IMR-90 (cell line): ENCODE data around the gene CREB3L1. TPM values are rescaled to one million over a fixed set of nuclear protein-coding genes. Genes with fewer than 3 reads are reported as not detected.

ENCODE experiments used
- ATAC-seq: fragments of 200-7000 bp; cut with Tn5 transposase; 2 replicates; pipeline ENCODE4 v1.9.1; 2020; ENCODE audit warnings: low read depth, mild to moderate bottlenecking, moderate library complexity
- BruUV-seq: library from RNA; stranded (reverse); fragments of 400-500 nt; replicated peaks from 2 replicates; lab custom pipeline; 2021; lab: Mats Ljungman, UMichigan
- CTCF ChIA-PET: fragments of 300-600 bp; formaldehyde crosslinking; extraction: SDS; loops from one replicate; lab custom pipeline; 2021; ENCODE audit warnings: antibody characterized with exemption; lab: Yijun Ruan, JAX
- POLR2A ChIA-PET: fragments of 300-600 bp; sonication (Branson Sonifier 250); formaldehyde crosslinking; loops from one replicate; lab custom pipeline; 2022; ENCODE audit warnings: antibody characterized with exemption; ENCODE audit not compliant: unreplicated experiment; lab: Charles Lee
- DNase-seq: peaks from one replicate; pipeline ENCODE4 v3.0.0; 2013
- H2AFZ ChIP-seq: replicated peaks from 2 replicates; pipeline ENCODE3; 2013; ENCODE audit warnings: low read length, mild to moderate bottlenecking; ENCODE audit not compliant: poor library complexity
- H2AK5ac ChIP-seq: 2 replicates; pipeline ENCODE4 v1.6.1; 2013; ENCODE audit warnings: low read depth, low read length, inconsistent platforms
- H2AK9ac ChIP-seq: replicated peaks from 2 replicates; pipeline ENCODE3; 2013; ENCODE audit warnings: mild to moderate bottlenecking, low read depth, low read length, moderate library complexity; ENCODE audit not compliant: poor library complexity
- H2BK120ac ChIP-seq: 2 replicates; pipeline ENCODE4 v1.6.1; 2013; ENCODE audit warnings: low read depth, low read length, inconsistent platforms
- H2BK15ac ChIP-seq: 3 replicates; pipeline ENCODE4 v1.6.1; 2013; ENCODE audit warnings: low read depth, low read length, inconsistent platforms
- H2BK20ac ChIP-seq: 2 replicates; pipeline ENCODE4 v1.6.1; 2013; ENCODE audit warnings: low read depth, mild to moderate bottlenecking, inconsistent platforms, low read length, moderate library complexity
- H2BK5ac ChIP-seq: 2 replicates; pipeline ENCODE4 v1.6.1; 2013; ENCODE audit warnings: mild to moderate bottlenecking, low read depth, low read length, inconsistent platforms; ENCODE audit not compliant: poor library complexity, severe bottlenecking
- H3K14ac ChIP-seq: replicated peaks from 2 replicates; pipeline ENCODE4 v1.6.1; 2013; ENCODE audit warnings: low read depth, low read length, inconsistent platforms
- H3K18ac ChIP-seq: 2 replicates; pipeline ENCODE4 v1.6.1; 2013; ENCODE audit warnings: low read depth, low read length, control low read depth
- H3K23ac ChIP-seq: 2 replicates; pipeline ENCODE4 v1.6.1; 2013; ENCODE audit warnings: low read depth, low read length, inconsistent platforms
- H3K27ac ChIP-seq: 2 replicates; pipeline ENCODE4 v1.5.1; 2013; ENCODE audit warnings: mild to moderate bottlenecking, control low read depth, low read length; ENCODE audit not compliant: insufficient read depth
- H3K27me3 ChIP-seq: 2 replicates; pipeline ENCODE4 v1.6.1; 2013; ENCODE audit warnings: low read length; ENCODE audit not compliant: control insufficient read depth, insufficient read depth
- H3K36me3 ChIP-seq: 2 replicates; pipeline ENCODE4 v1.6.1; 2013; ENCODE audit warnings: low read length, mixed read lengths; ENCODE audit not compliant: control insufficient read depth, insufficient read depth
- H3K4ac ChIP-seq: 2 replicates; pipeline ENCODE4 v1.6.1; 2013; ENCODE audit warnings: low read depth, low read length, inconsistent platforms
- H3K4me1 ChIP-seq: 2 replicates; pipeline ENCODE4 v1.6.1; 2013; ENCODE audit warnings: low read length, mixed read lengths; ENCODE audit not compliant: control insufficient read depth, insufficient read depth
- H3K4me2 ChIP-seq: 2 replicates; pipeline ENCODE4 v1.6.1; 2013; ENCODE audit warnings: low read depth, mild to moderate bottlenecking, control low read depth, low read length, moderate library complexity
- H3K4me3 ChIP-seq: 2 replicates; pipeline ENCODE4 v1.5.1; 2013; ENCODE audit warnings: low read depth, mild to moderate bottlenecking, control low read depth, low read length, moderate library complexity; ENCODE audit not compliant: insufficient read depth
- H3K56ac ChIP-seq: 2 replicates; pipeline ENCODE4 v1.6.1; 2013; ENCODE audit warnings: low read length, inconsistent platforms; ENCODE audit not compliant: insufficient read depth; ENCODE audit errors: extremely low read depth
- H3K79me1 ChIP-seq, 2 experiments: 2 replicates each; pipeline ENCODE4 v1.6.1; 2013; ENCODE audit warnings: low read length in 2 of 2, inconsistent platforms in 1 of 2, low read depth in 1 of 2
- H3K9ac ChIP-seq: 2 replicates; pipeline ENCODE4 v1.6.1; 2013; ENCODE audit warnings: low read depth, low read length, control low read depth
- H3K9me1 ChIP-seq: 2 replicates; pipeline ENCODE4 v1.6.1; 2013; ENCODE audit warnings: low read length, inconsistent platforms; ENCODE audit not compliant: insufficient read depth
- H3K9me3 ChIP-seq: 2 replicates; pipeline ENCODE4 v1.6.1; 2013; ENCODE audit warnings: low read length; ENCODE audit not compliant: control insufficient read depth, insufficient read depth
- H4K20me1 ChIP-seq: 2 replicates; pipeline ENCODE4 v1.6.1; 2013; ENCODE audit warnings: low read length, inconsistent platforms; ENCODE audit not compliant: insufficient read depth
- H4K5ac ChIP-seq: 2 replicates; pipeline ENCODE4 v1.6.1; 2013; ENCODE audit warnings: mild to moderate bottlenecking, low read depth, low read length, control low read depth
- H4K8ac ChIP-seq, 2 experiments: 2 replicates each; pipeline ENCODE4 v1.6.1; 2013; ENCODE audit warnings: low read depth in 2 of 2, low read length in 2 of 2, control low read depth in 1 of 2, inconsistent platforms in 1 of 2
- H4K91ac ChIP-seq: 2 replicates; pipeline ENCODE4 v1.6.1; 2013; ENCODE audit warnings: low read depth, low read length, inconsistent platforms; ENCODE audit not compliant: insufficient read depth
- BHLHE40 ChIP-seq: fragments of 150-350 bp; IDR thresholded peaks from 2 replicates; pipeline ENCODE4 v1.6.1; 2016; ENCODE audit warnings: mild to moderate bottlenecking, low read depth, low read length
- MAFK ChIP-seq: IDR thresholded peaks from 2 replicates; pipeline ENCODE4 v1.6.1; 2012; ENCODE audit warnings: low read depth, low read length, improper control_type of control experiment
- MAZ ChIP-seq: IDR thresholded peaks from 2 replicates; pipeline ENCODE4 v1.6.1; 2012; ENCODE audit warnings: low read depth, mild to moderate bottlenecking, low read length, improper control_type of control experiment, moderate library complexity, borderline replicate concordance
- NFE2L2 ChIP-seq: fragments of 150-350 bp; IDR thresholded peaks from 2 replicates; pipeline ENCODE4 v1.6.1; 2016; ENCODE audit warnings: low read depth, mild to moderate bottlenecking, low read length
- POLR2A ChIP-seq: IDR thresholded peaks from 2 replicates; pipeline ENCODE4 v1.6.1; 2012; ENCODE audit warnings: mild to moderate bottlenecking, low read depth, low read length
- RAD21 ChIP-seq: IDR thresholded peaks from 2 replicates; pipeline ENCODE4 v1.6.1; 2012; ENCODE audit warnings: low read length, improper control_type of control experiment
- RFX5 ChIP-seq: IDR thresholded peaks from 2 replicates; pipeline ENCODE4 v1.8.0; 2012; ENCODE audit warnings: low read depth, mild to moderate bottlenecking, low read length, moderate library complexity
- SMC3 ChIP-seq: fragments of 150-350 bp; IDR thresholded peaks from 2 replicates; pipeline ENCODE4 v1.6.1; 2016; ENCODE audit warnings: low read depth, mild to moderate bottlenecking, antibody characterized with exemption, low read length, moderate library complexity
- WGBS, 2 experiments: methylation state at CpG; one replicate each; pipeline versions ENCODE4 v1.1.5 to v1.1.7; 2013; ENCODE audit warnings: missing lambda C conversion rate in 2 of 2; ENCODE audit not compliant: insufficient read length in 1 of 2; ENCODE audit errors: extremely low coverage in 2 of 2; 5-methylcytosine and 5-hydroxymethylcytosine counted together
- dilution Hi-C: fragments of 300-500 bp; cut with HindIII; formaldehyde crosslinking; loops from one replicate; pipeline ENCODE4 v1.14.3; 2018; ENCODE audit warnings: low sequenced_read_pairs; ENCODE audit not compliant: unreplicated experiment
- in situ Hi-C: fragments of 300-500 bp; cut with MboI; formaldehyde crosslinking; loops from 3 replicates; pipeline ENCODE4 v1.14.3; 2019; ENCODE audit warnings: low sequenced_read_pairs, inconsistent platforms, mixed read lengths
- intact Hi-C: fragments of 100-400 bp; cut with micrococcal nuclease; formaldehyde crosslinking; loops from 2 replicates; pipeline ENCODE4 v1.10.0; 2022
- polyA plus RNA-seq, 3 experiments: library from polyadenylated mRNA; depleted of rRNA; stranded (reverse); fragments of >200 nt; gene quantifications; 2 replicates each; pipeline ENCODE4 v1.2.3, GENCODE V29; 2012; ENCODE audit warnings: low replicate concordance in 1 of 3
- total RNA-seq: library from RNA; depleted of rRNA; stranded (reverse); fragments of >200 nt; gene quantifications from 2 replicates; pipeline ENCODE4 v1.2.3, GENCODE V29; 2012
- TF ChIP-seq, protein P1 (sequence below): fragments of 150-350 bp; IDR thresholded peaks from 2 replicates; pipeline ENCODE4 v1.6.1; 2016; ENCODE audit warnings: low read depth, mild to moderate bottlenecking, low read length, moderate library complexity, borderline replicate concordance
- TF ChIP-seq, protein P2 (sequence below): conservative IDR thresholded peaks from 2 replicates; pipeline ENCODE4 v1.5.1; 2012; ENCODE audit warnings: mild to moderate bottlenecking, low read depth, low read length, improper control_type of control experiment
- TF ChIP-seq, protein P3 (sequence below): fragments of 150-350 bp; IDR thresholded peaks from 2 replicates; pipeline ENCODE4 v1.6.1; 2017; ENCODE audit warnings: mild to moderate bottlenecking, antibody characterized with exemption, low read length, low read depth

CREB3L1 gene
- total and polyA plus RNA-seq, 2 of the 4 experiments (the other 2 are of a cell fraction), result 8.1 to 82.3 TPM

DNA sequence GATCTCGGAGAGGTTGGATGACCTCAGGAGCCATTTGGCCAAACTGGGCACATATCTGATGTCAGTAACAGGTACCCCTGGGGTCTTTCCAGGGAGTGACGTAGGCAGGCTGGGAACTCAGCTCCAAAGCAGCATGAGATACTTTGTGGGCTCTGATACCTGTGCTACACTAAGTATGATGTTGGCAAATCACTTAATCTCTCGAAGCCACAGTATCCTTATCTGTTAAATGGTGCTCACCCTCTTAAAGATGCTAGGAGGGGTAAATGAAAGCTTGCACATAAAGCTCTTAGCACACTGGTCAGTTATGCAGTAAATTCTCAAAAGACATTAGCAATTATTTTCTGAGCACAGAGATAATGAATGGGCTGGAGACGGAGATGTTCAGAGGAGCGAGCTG is 52.7 kb downstream of the CREB3L1 start:
- H2BK15ac ChIP-seq, result no peak overlapping the region
- no peak overlapping the region for H3K4ac ChIP-seq
- no peak overlapping the region for H3K56ac ChIP-seq
- no peak overlapping the region; the same call in 1 of the 2 replicates for H3K23ac ChIP-seq
- H2AK9ac ChIP-seq, result no peak overlapping the region
- H4K8ac ChIP-seq, result no peak overlapping the region
- 77% methylated on average over 2 of the region's 5 CpGs; no CpG with 5 or more reads in 1 of the 2 experiments for WGBS, 2 experiments
- H3K18ac ChIP-seq, result no peak overlapping the region
- no peak overlapping the region for H4K5ac ChIP-seq
- H2AK5ac ChIP-seq, result no peak overlapping the region
- H3K4me3 ChIP-seq, result no peak overlapping the region
- no TSS peak for BruUV-seq
- no peak overlapping the region for H2BK20ac ChIP-seq
- ATAC-seq (no peak), DNase-seq (no peak)
- H4K20me1 ChIP-seq, result peaks cover 3% of the 10 kb centered on the region; the same call in 1 of the 2 replicates
- H4K91ac ChIP-seq, result no peak overlapping the region
- no peak for TF ChIP-seq SMC3
- TF ChIP-seq MAZ, result no peak
- TF ChIP-seq, protein P1, sequence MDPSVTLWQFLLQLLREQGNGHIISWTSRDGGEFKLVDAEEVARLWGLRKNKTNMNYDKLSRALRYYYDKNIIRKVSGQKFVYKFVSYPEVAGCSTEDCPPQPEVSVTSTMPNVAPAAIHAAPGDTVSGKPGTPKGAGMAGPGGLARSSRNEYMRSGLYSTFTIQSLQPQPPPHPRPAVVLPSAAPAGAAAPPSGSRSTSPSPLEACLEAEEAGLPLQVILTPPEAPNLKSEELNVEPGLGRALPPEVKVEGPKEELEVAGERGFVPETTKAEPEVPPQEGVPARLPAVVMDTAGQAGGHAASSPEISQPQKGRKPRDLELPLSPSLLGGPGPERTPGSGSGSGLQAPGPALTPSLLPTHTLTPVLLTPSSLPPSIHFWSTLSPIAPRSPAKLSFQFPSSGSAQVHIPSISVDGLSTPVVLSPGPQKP, result no peak
- TF ChIP-seq POLR2A, result no peak
- no peak for TF ChIP-seq RAD21
- no peak for TF ChIP-seq NFE2L2
- no peak for TF ChIP-seq MAFK
- TF ChIP-seq, protein P2, sequence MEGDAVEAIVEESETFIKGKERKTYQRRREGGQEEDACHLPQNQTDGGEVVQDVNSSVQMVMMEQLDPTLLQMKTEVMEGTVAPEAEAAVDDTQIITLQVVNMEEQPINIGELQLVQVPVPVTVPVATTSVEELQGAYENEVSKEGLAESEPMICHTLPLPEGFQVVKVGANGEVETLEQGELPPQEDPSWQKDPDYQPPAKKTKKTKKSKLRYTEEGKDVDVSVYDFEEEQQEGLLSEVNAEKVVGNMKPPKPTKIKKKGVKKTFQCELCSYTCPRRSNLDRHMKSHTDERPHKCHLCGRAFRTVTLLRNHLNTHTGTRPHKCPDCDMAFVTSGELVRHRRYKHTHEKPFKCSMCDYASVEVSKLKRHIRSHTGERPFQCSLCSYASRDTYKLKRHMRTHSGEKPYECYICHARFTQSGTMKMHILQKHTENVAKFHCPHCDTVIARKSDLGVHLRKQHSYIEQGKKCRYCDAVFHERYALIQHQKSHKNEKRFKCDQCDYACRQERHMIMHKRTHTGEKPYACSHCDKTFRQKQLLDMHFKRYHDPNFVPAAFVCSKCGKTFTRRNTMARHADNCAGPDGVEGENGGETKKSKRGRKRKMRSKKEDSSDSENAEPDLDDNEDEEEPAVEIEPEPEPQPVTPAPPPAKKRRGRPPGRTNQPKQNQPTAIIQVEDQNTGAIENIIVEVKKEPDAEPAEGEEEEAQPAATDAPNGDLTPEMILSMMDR, result no peak
- no peak for TF ChIP-seq BHLHE40
- TF ChIP-seq, protein P3, sequence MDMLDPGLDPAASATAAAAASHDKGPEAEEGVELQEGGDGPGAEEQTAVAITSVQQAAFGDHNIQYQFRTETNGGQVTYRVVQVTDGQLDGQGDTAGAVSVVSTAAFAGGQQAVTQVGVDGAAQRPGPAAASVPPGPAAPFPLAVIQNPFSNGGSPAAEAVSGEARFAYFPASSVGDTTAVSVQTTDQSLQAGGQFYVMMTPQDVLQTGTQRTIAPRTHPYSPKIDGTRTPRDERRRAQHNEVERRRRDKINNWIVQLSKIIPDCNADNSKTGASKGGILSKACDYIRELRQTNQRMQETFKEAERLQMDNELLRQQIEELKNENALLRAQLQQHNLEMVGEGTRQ, result no peak
- no peak for TF ChIP-seq RFX5
- no peak overlapping the region for H2AFZ ChIP-seq
- peaks cover 4% of the 10 kb centered on the region; the same call in 1 of the 2 replicates for H3K36me3 ChIP-seq
- H3K79me1 ChIP-seq, result no peaks in the 10 kb centered on the region
- H3K9me3 ChIP-seq, result no peaks in the 10 kb centered on the region
- H3K27ac ChIP-seq, result no peak overlapping the region
- intact Hi-C loops (no loop called here), dilution Hi-C loops (no loop called here), in situ Hi-C loops (no loop called here)
- peaks cover 49% of the 10 kb centered on the region for H3K27me3 ChIP-seq
- no peaks in the 10 kb centered on the region for H3K4me1 ChIP-seq
- CTCF ChIA-PET, result no interaction called here
- H2BK5ac ChIP-seq, result no peak overlapping the region
- no peak overlapping the region for H2BK120ac ChIP-seq
- H3K4me2 ChIP-seq, result no peak overlapping the region
- no peak overlapping the region for H3K14ac ChIP-seq
- H3K9ac ChIP-seq, result no peak overlapping the region
- POLR2A ChIA-PET, result interaction anchor here (0.6 kb wide), 1 partner anchor 82 kb away, joined by 3 read pairs; no protein-coding TSS in a partner anchor
- peaks cover 2% of the 10 kb centered on the region; the same call in 1 of the 2 replicates for H3K9me1 ChIP-seq
